ENCODE results near the gene TMEM161B. TPM values are rescaled to one million over a fixed set of nuclear protein-coding genes. Genes with fewer than 3 reads are reported as not detected.

Gene TMEM161B
- total RNA-seq, 4 donors from 2014 or later, result 7.6 to 16.2 (median 10.1) TPM

- WGBS, result 82% methylated on average over 6 of the region's 6 CpGs
Measured at GRCh38 chr5:88226881-88227450, 41.7 kb downstream of the TMEM161B start.

GRCh38 chr5:88214655-88215054 lies 54.0 kb downstream of the TMEM161B start:
- DNase-seq (ENCODE audit: extremely low spot score), result no peak

More at GRCh38 chr5:88226881-88227450, 41.7 kb downstream of the TMEM161B start:
- Histone ChIP-seq H3K27ac (replicated peaks in 1 of 4) (no peak overlapping the region), H3K4me3 (no peak overlapping the region), H3K27me3 (no peaks in the 10 kb centered on the region), H3K9me3 (no peaks in the 10 kb centered on the region), H3K4me1 (no peaks in the 10 kb centered on the region), H3K36me3 (peaks cover 0 to 10% (median 3%) of the 10 kb centered on the region in 4 donors)
- no peak for TF ChIP-seq EP300 (IDR thresholded peaks at IDR 0.05)
- no peak for TF ChIP-seq POLR2A (IDR thresholded peaks at IDR 0.05; ENCODE audit: low read depth)
- no peak for TF ChIP-seq CTCF (IDR thresholded peaks at IDR 0.05)
- no peak for TF ChIP-seq POLR2AphosphoS5 (IDR thresholded peaks at IDR 0.05)
- DNase-seq (ENCODE audit: extremely low spot score), result no peak
- intact Hi-C loops (cut with DNase I), result no loop called here

GRCh38 chr5:88207575-88207974 lies 61.1 kb downstream of the TMEM161B start:
- intact Hi-C loops (cut with DNase I), result no loop called here

More at GRCh38 chr5:88214655-88215054, 54.0 kb downstream of the TMEM161B start:
- Histone ChIP-seq H3K36me3 (peaks cover 4 to 58% (median 22%) of the 10 kb centered on the region in 4 donors), H3K9me3 (no peaks in the 10 kb centered on the region), H3K4me3 (no peak overlapping the region), H3K27ac (replicated peaks in 1 of 4) (no peak overlapping the region), H3K4me1 (no peaks in the 10 kb centered on the region), H3K27me3 (no peaks in the 10 kb centered on the region)
- intact Hi-C loops (cut with DNase I), result no loop called here
- TF ChIP-seq CTCF (IDR thresholded peaks at IDR 0.05) (no peak), POLR2A (IDR thresholded peaks at IDR 0.05; ENCODE audit: low read depth) (no peak), EP300 (IDR thresholded peaks at IDR 0.05) (no peak)

GRCh38 chr5:88203981-88204750 lies 64.5 kb downstream of the TMEM161B start:
- Histone ChIP-seq H3K36me3 (peaks cover 5 to 69% (median 28%) of the 10 kb centered on the region in 4 donors), H3K9me3 (no peaks in the 10 kb centered on the region), H3K27ac (replicated peaks in 1 of 4) (no peak overlapping the region), H3K27me3 (no peaks in the 10 kb centered on the region), H3K4me1 (no peaks in the 10 kb centered on the region), H3K4me3 (no peak overlapping the region)
- no peak for TF ChIP-seq EP300 (IDR thresholded peaks at IDR 0.05)
- no peak for TF ChIP-seq POLR2AphosphoS5 (IDR thresholded peaks at IDR 0.05)
- TF ChIP-seq CTCF (IDR thresholded peaks at IDR 0.05), result no peak
- no peak for TF ChIP-seq POLR2A (IDR thresholded peaks at IDR 0.05; ENCODE audit: low read depth)
- WGBS, result 80% methylated on average over 5 of the region's 5 CpGs
- intact Hi-C loops (cut with DNase I), result no loop called here
- DNase-seq (ENCODE audit: extremely low spot score), result no peak

More at GRCh38 chr5:88207575-88207974, 61.1 kb downstream of the TMEM161B start:
- no peak overlapping the region for H3K4me3 ChIP-seq
- H3K27ac ChIP-seq (replicated peaks in 1 of 4), result no peak overlapping the region
- H3K27me3 ChIP-seq, result no peaks in the 10 kb centered on the region
- no peak for DNase-seq (ENCODE audit: extremely low spot score)
- no peaks in the 10 kb centered on the region for H3K4me1 ChIP-seq
- H3K9me3 ChIP-seq, result no peaks in the 10 kb centered on the region
- 98% methylated on average over 3 of the region's 3 CpGs for WGBS
- H3K36me3 ChIP-seq, result peaks cover 0 to 49% (median 15%) of the 10 kb centered on the region in 4 donors
- TF ChIP-seq POLR2A (IDR thresholded peaks at IDR 0.05; ENCODE audit: low read depth), result no peak
- no peak for TF ChIP-seq CTCF (IDR thresholded peaks at IDR 0.05)
- TF ChIP-seq POLR2AphosphoS5 (IDR thresholded peaks at IDR 0.05), result no peak
- TF ChIP-seq EP300 (IDR thresholded peaks at IDR 0.05), result no peak
